ENCODE data around the gene STAT3. TPM values are rescaled to one million over a fixed set of nuclear protein-coding genes. Genes with fewer than 3 reads are reported as not detected.

Gene STAT3
- polyA plus RNA-seq, 2 of the 4 experiments (the other 2 are of a cell fraction): 72.8 to 97.8 TPM

DNA sequence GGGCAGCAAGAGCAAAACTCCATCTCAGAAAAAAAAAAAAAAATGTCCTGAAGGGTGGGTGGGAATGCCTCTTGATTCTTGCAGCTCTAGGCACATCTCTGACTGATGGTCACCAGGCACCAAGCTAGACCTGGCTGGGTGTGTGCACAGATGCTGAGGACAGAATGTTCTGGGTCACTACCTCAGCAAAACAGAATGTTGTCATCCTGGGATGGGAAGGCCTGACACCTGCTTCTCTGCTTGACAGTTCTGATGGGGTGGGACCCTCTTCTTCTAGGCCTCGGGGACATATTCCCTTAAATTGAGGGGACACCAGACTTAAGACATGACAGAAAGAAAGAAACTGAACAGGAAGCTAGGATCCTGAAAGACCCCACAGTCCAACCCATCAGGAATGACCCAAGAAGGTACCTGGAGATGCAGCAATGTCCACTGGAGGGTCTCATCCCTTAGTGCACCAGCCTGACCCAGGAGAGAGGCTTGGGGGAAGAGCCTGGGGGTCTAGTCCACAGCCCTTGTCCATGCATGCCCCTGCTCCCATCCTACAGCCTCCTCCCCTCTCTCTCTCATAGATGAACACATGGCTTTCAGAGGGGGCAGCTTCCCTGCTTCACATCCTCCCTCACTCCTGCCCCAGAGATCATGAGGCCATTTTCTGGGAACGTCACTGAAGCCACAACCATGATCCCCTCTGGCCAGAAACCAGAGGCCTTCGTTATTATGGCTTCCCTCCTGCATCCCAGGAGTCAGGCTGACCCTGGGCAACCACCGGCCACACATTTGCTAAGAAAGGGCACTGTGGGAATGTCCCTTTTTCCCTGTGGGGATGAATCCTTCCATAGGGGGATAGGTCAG, 108.2 kb downstream of the STAT3 start:
- CTCF ChIA-PET: interaction anchor here (0.6 to 1.9 kb wide), 7 partner anchors 11 to 98 kb away, joined by 3 to 10 read pairs (median 3); no protein-coding TSS in a partner anchor
- ATAC-seq (no peak), FAIRE-seq (no peak), DNase-seq (ENCODE audit: low read depth in 1 of 2, low spot score in 1 of 2) (no peak)
- Histone ChIP-seq H3K9me3 (no peaks in the 10 kb centered on the region), H3K4me2 (no peak overlapping the region), H3K27ac (no peak overlapping the region; a peak in 1 of 6 replicates), H3K4me3 (no peak overlapping the region), H3K4me1 (peaks cover 8% of the 10 kb centered on the region)
- TF ChIP-seq, protein P1, sequence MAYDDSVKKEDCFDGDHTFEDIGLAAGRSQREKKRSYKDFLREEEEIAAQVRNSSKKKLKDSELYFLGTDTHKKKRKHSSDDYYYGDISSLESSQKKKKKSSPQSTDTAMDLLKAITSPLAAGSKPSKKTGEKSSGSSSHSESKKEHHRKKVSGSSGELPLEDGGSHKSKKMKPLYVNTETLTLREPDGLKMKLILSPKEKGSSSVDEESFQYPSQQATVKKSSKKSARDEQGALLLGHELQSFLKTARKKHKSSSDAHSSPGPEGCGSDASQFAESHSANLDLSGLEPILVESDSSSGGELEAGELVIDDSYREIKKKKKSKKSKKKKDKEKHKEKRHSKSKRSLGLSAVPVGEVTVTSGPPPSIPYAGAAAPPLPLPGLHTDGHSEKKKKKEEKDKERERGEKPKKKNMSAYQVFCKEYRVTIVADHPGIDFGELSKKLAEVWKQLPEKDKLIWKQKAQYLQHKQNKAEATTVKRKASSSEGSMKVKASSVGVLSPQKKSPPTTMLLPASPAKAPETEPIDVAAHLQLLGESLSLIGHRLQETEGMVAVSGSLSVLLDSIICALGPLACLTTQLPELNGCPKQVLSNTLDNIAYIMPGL (CRISPR knock-in tag; IDR thresholded peaks at IDR 0.05; ENCODE audit: borderline replicate concordance): no peak
- TF ChIP-seq, protein P2, sequence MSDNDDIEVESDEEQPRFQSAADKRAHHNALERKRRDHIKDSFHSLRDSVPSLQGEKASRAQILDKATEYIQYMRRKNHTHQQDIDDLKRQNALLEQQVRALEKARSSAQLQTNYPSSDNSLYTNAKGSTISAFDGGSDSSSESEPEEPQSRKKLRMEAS (IDR thresholded peaks at IDR 0.05): no peak
- TF ChIP-seq RFX5 (IDR thresholded peaks at IDR 0.05): no peak
- TF ChIP-seq, protein P3, sequence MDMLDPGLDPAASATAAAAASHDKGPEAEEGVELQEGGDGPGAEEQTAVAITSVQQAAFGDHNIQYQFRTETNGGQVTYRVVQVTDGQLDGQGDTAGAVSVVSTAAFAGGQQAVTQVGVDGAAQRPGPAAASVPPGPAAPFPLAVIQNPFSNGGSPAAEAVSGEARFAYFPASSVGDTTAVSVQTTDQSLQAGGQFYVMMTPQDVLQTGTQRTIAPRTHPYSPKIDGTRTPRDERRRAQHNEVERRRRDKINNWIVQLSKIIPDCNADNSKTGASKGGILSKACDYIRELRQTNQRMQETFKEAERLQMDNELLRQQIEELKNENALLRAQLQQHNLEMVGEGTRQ (IDR thresholded peaks at IDR 0.05): no peak
- TF ChIP-seq ZFP36 (IDR thresholded peaks at IDR 0.05; ENCODE audit: borderline replicate concordance, partially characterized antibody): no peak
- TF ChIP-seq EP300 (IDR thresholded peaks at IDR 0.05): no peak
- TF ChIP-seq KDM1A (IDR thresholded peaks at IDR 0.05; ENCODE audit: low read depth): no peak
- TF ChIP-seq JUNB (IDR thresholded peaks at IDR 0.05): no peak
- no peak for TF ChIP-seq HDAC2 (IDR thresholded peaks at IDR 0.05)
- no peak for TF ChIP-seq HEYL (CRISPR knock-in tag; IDR thresholded peaks at IDR 0.05)
- no peak for TF ChIP-seq MAFK (IDR thresholded peaks at IDR 0.05; ENCODE audit: partially characterized antibody)
- no peak for TF ChIP-seq GATA3 (IDR thresholded peaks at IDR 0.05; ENCODE audit: borderline replicate concordance)
- no peak for TF ChIP-seq ESRRA (IDR thresholded peaks at IDR 0.05; ENCODE audit: borderline replicate concordance, low read length)
- POLR2A ChIA-PET: interaction anchor here (0.7 to 1.1 kb wide), 2 partner anchors 8 to 260 kb away, joined by 3 to 4 read pairs; partner anchors contain the start of genes NKIRAS2 and STAT5A
- WGBS (ENCODE audit: missing lambda C conversion rate): 69% methylated on average over 4 of the region's 4 CpGs

DNA sequence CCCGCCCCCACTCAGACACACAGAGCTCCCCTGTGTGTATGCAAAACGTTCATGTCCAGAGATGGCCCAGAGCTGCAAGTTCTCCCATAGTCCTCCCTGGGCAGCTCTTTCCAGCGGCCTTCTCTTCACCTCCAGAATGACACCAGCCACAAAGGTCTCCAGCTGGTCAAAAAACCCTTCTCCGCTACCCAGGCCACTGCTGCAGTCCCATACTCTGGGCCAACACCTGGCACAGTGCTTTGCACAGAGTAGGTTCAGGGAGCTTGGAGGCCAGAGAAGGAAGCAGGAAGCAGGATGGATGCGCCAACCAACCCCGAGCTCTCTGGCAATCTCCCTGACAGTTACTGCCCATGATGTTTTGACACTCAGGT, 110.9 kb downstream of the STAT3 start:
- Histone ChIP-seq H3K4me3 (peak overlapping the region; percentile 65), H3K4me2 (peak overlapping the region; percentile 88), H3K27ac (peak overlapping the region; percentile 94 to 96), H3K9me3 (no peaks in the 10 kb centered on the region), H3K4me1 (peaks cover 32% of the 10 kb centered on the region)
- 69% methylated on average over 6 of the region's 6 CpGs for WGBS (ENCODE audit: missing lambda C conversion rate)
- DNase-seq (ENCODE audit: low read depth in 1 of 2, low spot score in 1 of 2) (no peak), FAIRE-seq (no peak), ATAC-seq (peak; percentile 25 to 60)
- no peak for TF ChIP-seq ZFP36 (IDR thresholded peaks at IDR 0.05; ENCODE audit: borderline replicate concordance, partially characterized antibody)
- no peak for TF ChIP-seq EHMT2 (IDR thresholded peaks at IDR 0.05; ENCODE audit: low read depth)
- no peak for TF ChIP-seq NR3C1 (IDR thresholded peaks at IDR 0.05)
- TF ChIP-seq HDAC2 (IDR thresholded peaks at IDR 0.05): no peak
- TF ChIP-seq, protein P4, sequence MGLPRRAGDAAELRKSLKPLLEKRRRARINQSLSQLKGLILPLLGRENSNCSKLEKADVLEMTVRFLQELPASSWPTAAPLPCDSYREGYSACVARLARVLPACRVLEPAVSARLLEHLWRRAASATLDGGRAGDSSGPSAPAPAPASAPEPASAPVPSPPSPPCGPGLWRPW (IDR thresholded peaks at IDR 0.05): no peak
- TF ChIP-seq MAFK (IDR thresholded peaks at IDR 0.05; ENCODE audit: partially characterized antibody): no peak
- TF ChIP-seq HOXB13 (CRISPR knock-in tag; IDR thresholded peaks at IDR 0.05; ENCODE audit: low read depth): no peak
- TF ChIP-seq, protein P5, sequence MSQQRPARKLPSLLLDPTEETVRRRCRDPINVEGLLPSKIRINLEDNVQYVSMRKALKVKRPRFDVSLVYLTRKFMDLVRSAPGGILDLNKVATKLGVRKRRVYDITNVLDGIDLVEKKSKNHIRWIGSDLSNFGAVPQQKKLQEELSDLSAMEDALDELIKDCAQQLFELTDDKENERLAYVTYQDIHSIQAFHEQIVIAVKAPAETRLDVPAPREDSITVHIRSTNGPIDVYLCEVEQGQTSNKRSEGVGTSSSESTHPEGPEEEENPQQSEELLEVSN (IDR thresholded peaks at IDR 0.05; ENCODE audit: borderline replicate concordance, low read depth): no peak
- TF ChIP-seq MAZ (IDR thresholded peaks at IDR 0.05; ENCODE audit: borderline replicate concordance, low read depth, low read length): no peak
- TF ChIP-seq SREBF2 (IDR thresholded peaks at IDR 0.05): no peak
- no peak for TF ChIP-seq FOSB (CRISPR knock-in tag; IDR thresholded peaks at IDR 0.05)
- no peak for TF ChIP-seq ZSCAN20 (CRISPR knock-in tag; IDR thresholded peaks at IDR 0.05)
- TF ChIP-seq RNF2 (IDR thresholded peaks at IDR 0.05; ENCODE audit: borderline replicate concordance, low read depth): no peak
- no peak for TF ChIP-seq TP53 (CRISPR knock-in tag; IDR thresholded peaks at IDR 0.05)
- no peak for TF ChIP-seq RARB (CRISPR knock-in tag; IDR thresholded peaks at IDR 0.05)
- no peak for TF ChIP-seq CHD4 (IDR thresholded peaks at IDR 0.05; ENCODE audit: borderline replicate concordance)
- TF ChIP-seq, protein P6, sequence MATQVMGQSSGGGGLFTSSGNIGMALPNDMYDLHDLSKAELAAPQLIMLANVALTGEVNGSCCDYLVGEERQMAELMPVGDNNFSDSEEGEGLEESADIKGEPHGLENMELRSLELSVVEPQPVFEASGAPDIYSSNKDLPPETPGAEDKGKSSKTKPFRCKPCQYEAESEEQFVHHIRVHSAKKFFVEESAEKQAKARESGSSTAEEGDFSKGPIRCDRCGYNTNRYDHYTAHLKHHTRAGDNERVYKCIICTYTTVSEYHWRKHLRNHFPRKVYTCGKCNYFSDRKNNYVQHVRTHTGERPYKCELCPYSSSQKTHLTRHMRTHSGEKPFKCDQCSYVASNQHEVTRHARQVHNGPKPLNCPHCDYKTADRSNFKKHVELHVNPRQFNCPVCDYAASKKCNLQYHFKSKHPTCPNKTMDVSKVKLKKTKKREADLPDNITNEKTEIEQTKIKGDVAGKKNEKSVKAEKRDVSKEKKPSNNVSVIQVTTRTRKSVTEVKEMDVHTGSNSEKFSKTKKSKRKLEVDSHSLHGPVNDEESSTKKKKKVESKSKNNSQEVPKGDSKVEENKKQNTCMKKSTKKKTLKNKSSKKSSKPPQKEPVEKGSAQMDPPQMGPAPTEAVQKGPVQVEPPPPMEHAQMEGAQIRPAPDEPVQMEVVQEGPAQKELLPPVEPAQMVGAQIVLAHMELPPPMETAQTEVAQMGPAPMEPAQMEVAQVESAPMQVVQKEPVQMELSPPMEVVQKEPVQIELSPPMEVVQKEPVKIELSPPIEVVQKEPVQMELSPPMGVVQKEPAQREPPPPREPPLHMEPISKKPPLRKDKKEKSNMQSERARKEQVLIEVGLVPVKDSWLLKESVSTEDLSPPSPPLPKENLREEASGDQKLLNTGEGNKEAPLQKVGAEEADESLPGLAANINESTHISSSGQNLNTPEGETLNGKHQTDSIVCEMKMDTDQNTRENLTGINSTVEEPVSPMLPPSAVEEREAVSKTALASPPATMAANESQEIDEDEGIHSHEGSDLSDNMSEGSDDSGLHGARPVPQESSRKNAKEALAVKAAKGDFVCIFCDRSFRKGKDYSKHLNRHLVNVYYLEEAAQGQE (IDR thresholded peaks at IDR 0.05): no peak
- CTCF ChIA-PET: interaction anchor here (0.6 to 1.8 kb wide), 12 partner anchors 8 to 133 kb away, joined by 3 to 7 read pairs (median 4); partner anchors contain the start of gene STAT5A
- POLR2A ChIA-PET: interaction anchor here (0.6 to 1.4 kb wide), 9 partner anchors 9 to 255 kb away, joined by 3 to 7 read pairs (median 4); partner anchors contain the start of genes CAVIN1, STAT3 and STAT5A
